GM12878 (cell line): ENCODE results near the gene PIK3C2B. TPM values are rescaled to one million over a fixed set of nuclear protein-coding genes. Genes with fewer than 3 reads are reported as not detected.
A peak's percentile ranks its signal among the peaks of the same experiment; 100 is the strongest.

Experiments
- BHLHE40 ChIP-seq, 2 experiments: fragments of 450-650 bp in 1 of 2; IDR thresholded peaks; 2 replicates each; pipeline ENCODE4 v1.6.1; 2011 to 2017; ENCODE audit warnings: low read depth in 2 of 2, borderline replicate concordance in 1 of 2, improper control_type of control experiment in 1 of 2, low read length in 1 of 2, mild to moderate bottlenecking in 1 of 2
- CBX3 ChIP-seq: fragments of 200-600 bp; sonication (generic); IDR thresholded peaks from 2 replicates; pipeline ENCODE4 v1.6.1; 2016; ENCODE audit warnings: low read depth, borderline replicate concordance
- CREM ChIP-seq: IDR thresholded peaks from 2 replicates; pipeline ENCODE4 v1.6.1; 2014; ENCODE audit warnings: antibody characterized with exemption, low read depth
- DPF2 ChIP-seq: fragments of 450-650 bp; IDR thresholded peaks from 2 replicates; pipeline ENCODE4 v1.6.1; 2017; ENCODE audit warnings: mild to moderate bottlenecking
- FOXM1 ChIP-seq: IDR thresholded peaks from 2 replicates; pipeline ENCODE4 v1.6.1; 2012; ENCODE audit warnings: low read depth, mild to moderate bottlenecking, inconsistent platforms, low read length, moderate library complexity
- GATAD2B ChIP-seq: fragments of 450-650 bp; conservative IDR thresholded peaks from 2 replicates; pipeline ENCODE4 v1.6.1; 2017; ENCODE audit warnings: low read depth, mild to moderate bottlenecking, moderate library complexity
- HDGF ChIP-seq: fragments of 450-650 bp; IDR thresholded peaks from 2 replicates; pipeline ENCODE4 v1.6.1; 2016; ENCODE audit warnings: antibody characterized with exemption
- IRF4 ChIP-seq: IDR thresholded peaks from 2 replicates; pipeline ENCODE4 v1.6.1; 2011; ENCODE audit warnings: low read depth, low read length
- KLF5 ChIP-seq: fragments of 450-650 bp; IDR thresholded peaks from 2 replicates; pipeline ENCODE4 v1.6.1; 2014; ENCODE audit warnings: mild to moderate bottlenecking; ENCODE audit not compliant: partially characterized antibody
- LARP7 ChIP-seq: fragments of 450-650 bp; IDR thresholded peaks from 2 replicates; pipeline ENCODE4 v1.6.1; 2017; ENCODE audit warnings: mild to moderate bottlenecking
- MEF2B ChIP-seq: fragments of 450-650 bp; IDR thresholded peaks from 2 replicates; pipeline ENCODE4 v1.6.1; 2018; ENCODE audit warnings: mild to moderate bottlenecking, moderate library complexity; ENCODE audit not compliant: partially characterized antibody, poor library complexity, severe bottlenecking
- MYC ChIP-seq: IDR thresholded peaks from 2 replicates; pipeline ENCODE4 v1.6.1; 2011; ENCODE audit warnings: mild to moderate bottlenecking, low read length, moderate library complexity, inconsistent platforms; ENCODE audit not compliant: insufficient read depth, insufficient replicate concordance, insufficient read length, severe bottlenecking
- NFIC ChIP-seq: IDR thresholded peaks from 2 replicates; pipeline ENCODE4 v1.6.1; 2012; ENCODE audit warnings: low read depth, mild to moderate bottlenecking, inconsistent platforms, low read length, moderate library complexity
- NR2F1 ChIP-seq: fragments of 450-650 bp; conservative IDR thresholded peaks from 2 replicates; pipeline ENCODE4 v1.6.1; 2017; ENCODE audit warnings: mild to moderate bottlenecking
- POLR2AphosphoS2 ChIP-seq: IDR thresholded peaks from 2 replicates; pipeline ENCODE4 v1.6.1; 2011; ENCODE audit warnings: low read depth, mild to moderate bottlenecking, low read length, improper control_type of control experiment, moderate library complexity
- RAD21 ChIP-seq: IDR thresholded peaks from 2 replicates; pipeline ENCODE4 v1.6.1; 2011; ENCODE audit warnings: mild to moderate bottlenecking, low read depth, low read length, moderate library complexity; ENCODE audit not compliant: insufficient read depth
- RUNX3 ChIP-seq: IDR thresholded peaks from 2 replicates; pipeline ENCODE4 v1.6.1; 2012; ENCODE audit warnings: low read length, inconsistent platforms
- YY1 ChIP-seq: IDR thresholded peaks from 2 replicates; pipeline ENCODE4 v1.6.1; 2011; ENCODE audit warnings: low read depth, mild to moderate bottlenecking, low read length
- ZNF24 ChIP-seq: fragments of 450-650 bp; IDR thresholded peaks from 2 replicates; pipeline ENCODE4 v1.6.1; 2017; ENCODE audit warnings: antibody characterized with exemption, mild to moderate bottlenecking
- polyA plus RNA-seq, 11 experiments: library from polyadenylated mRNA; depleted of rRNA in 4 of 11; unstranded in 6 of 11; stranded (reverse) in 5 of 11; fragments of >200 nt; fragmentation: Nextera tagmentation in 4 of 11; fragmentation: Illumina TruSeq in 1 of 11; extraction: Ambion mirVana in 4 of 11; extraction: Trizol in 1 of 11; gene quantifications; 1 replicate in 1 of 11; 2 replicates in 10 of 11; pipeline versions ENCODE4 v1.2.1 to v1.2.3, GENCODE V29; 2011 to 2016; ENCODE audit warnings: inconsistent platforms in 2 of 11, missing spikeins in 2 of 11, low read depth in 1 of 11
- total RNA-seq, 4 experiments: library from RNA; depleted of rRNA in 3 of 4; stranded (reverse); fragments of >200 nt in 3 of 4; fragmentation: Illumina TruSeq in 1 of 4; extraction: Trizol in 1 of 4; gene quantifications; 2 replicates each; pipeline versions ENCODE4 v1.2.1 to v1.2.3, GENCODE V29; 2013 to 2021
- TF ChIP-seq, protein P1 (sequence below): fragments of 450-650 bp; IDR thresholded peaks from 2 replicates; pipeline ENCODE4 v1.6.1; 2017; ENCODE audit warnings: antibody characterized with exemption, mild to moderate bottlenecking, moderate library complexity
- TF ChIP-seq, protein P2 (sequence below): fragments of 450-650 bp; IDR thresholded peaks from 2 replicates; pipeline ENCODE4 v1.6.1; 2016; ENCODE audit warnings: mild to moderate bottlenecking
- TF ChIP-seq, protein P3 (sequence below): IDR thresholded peaks from 2 replicates; pipeline ENCODE4 v1.6.1; 2012; ENCODE audit warnings: low read length, inconsistent platforms
- TF ChIP-seq, protein P4 (sequence below): fragments of 450-650 bp; IDR thresholded peaks from 2 replicates; pipeline ENCODE4 v1.6.1; 2017; ENCODE audit warnings: mild to moderate bottlenecking

PIK3C2B gene
- total and polyA plus RNA-seq, 10 of the 15 experiments (the other 5 are each of a cell fraction or from before 2014, with no cell fraction given): 2.2 to 38.1 (median 11.4) TPM

DNA sequence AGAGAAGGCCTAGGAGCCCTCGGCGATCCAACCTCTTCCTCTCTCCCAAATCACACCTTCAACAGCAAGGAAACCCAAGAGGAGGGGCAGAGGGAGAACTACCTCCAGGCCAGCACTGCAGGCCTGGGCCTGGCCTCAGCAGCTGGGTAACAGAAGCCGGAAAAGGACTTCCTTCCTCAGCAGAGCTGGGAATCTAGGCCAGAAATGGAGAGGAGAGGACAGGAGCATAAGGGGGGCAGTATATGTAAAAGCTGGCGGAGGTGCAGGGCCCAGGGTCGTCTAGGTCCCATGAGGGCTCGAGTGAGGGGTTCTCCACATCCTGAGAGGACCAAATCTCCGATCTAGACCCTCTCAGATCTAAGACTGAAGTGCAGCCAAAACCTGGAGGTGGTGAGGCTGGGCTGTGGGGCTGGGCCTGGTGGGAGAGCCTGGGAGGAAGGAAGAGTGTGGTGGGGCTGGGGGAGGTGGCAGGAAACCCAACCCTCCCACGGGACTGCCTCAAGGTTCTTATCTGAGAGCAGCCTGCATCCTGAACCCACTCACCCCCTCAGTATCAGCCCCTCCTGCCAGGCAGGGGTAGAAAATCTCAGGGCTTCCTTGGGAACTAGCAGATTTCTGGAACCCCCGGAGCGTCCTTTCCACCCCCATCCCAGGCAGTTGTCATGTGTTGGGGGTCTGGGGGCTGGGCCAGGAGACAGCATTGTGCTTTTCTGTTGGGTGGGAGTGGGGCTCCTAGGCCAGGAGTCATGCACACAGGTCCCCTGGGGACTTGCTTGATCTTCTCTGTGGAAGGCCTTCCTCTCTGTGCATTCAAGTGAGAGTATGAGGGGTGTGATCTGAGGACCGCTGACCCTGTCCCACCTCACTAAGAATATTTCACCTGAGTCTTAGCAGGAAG lies 33.0 kb downstream of the PIK3C2B start (continued):
- TF ChIP-seq, protein P1, sequence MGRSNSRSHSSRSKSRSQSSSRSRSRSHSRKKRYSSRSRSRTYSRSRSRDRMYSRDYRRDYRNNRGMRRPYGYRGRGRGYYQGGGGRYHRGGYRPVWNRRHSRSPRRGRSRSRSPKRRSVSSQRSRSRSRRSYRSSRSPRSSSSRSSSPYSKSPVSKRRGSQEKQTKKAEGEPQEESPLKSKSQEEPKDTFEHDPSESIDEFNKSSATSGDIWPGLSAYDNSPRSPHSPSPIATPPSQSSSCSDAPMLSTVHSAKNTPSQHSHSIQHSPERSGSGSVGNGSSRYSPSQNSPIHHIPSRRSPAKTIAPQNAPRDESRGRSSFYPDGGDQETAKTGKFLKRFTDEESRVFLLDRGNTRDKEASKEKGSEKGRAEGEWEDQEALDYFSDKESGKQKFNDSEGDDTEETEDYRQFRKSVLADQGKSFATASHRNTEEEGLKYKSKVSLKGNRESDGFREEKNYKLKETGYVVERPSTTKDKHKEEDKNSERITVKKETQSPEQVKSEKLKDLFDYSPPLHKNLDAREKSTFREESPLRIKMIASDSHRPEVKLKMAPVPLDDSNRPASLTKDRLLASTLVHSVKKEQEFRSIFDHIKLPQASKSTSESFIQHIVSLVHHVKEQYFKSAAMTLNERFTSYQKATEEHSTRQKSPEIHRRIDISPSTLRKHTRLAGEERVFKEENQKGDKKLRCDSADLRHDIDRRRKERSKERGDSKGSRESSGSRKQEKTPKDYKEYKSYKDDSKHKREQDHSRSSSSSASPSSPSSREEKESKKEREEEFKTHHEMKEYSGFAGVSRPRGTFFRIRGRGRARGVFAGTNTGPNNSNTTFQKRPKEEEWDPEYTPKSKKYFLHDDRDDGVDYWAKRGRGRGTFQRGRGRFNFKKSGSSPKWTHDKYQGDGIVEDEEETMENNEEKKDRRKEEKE: no peak
- TF ChIP-seq MYC (no peak), MEF2B (peak; percentile 94), ZNF24 (no peak), RUNX3 (peak; percentile 88), CREM (no peak), NFIC (peak; percentile 51; the same call in 1 of the 2 replicates), DPF2 (peak; percentile 63; the same call in 1 of the 2 replicates), LARP7 (peak; percentile 49; the same call in 1 of the 2 replicates), HDGF (no peak), CBX3 (no peak), KLF5 (no peak), POLR2AphosphoS2 (no peak), FOXM1 (peak; percentile 33; the same call in 1 of the 2 replicates), IRF4 (no peak), BHLHE40 (IDR thresholded peaks at IDR 0.05; ENCODE audit: borderline replicate concordance in 1 of 2, low read depth in 2 of 2, low read length in 1 of 2) (no peak; a peak in 1 of 4 replicates), YY1 (no peak), NR2F1 (0 out of 2 replicates have a peak, but pooled peaks have one; percentile 42), GATAD2B (peak; percentile 56; the same call in 1 of the 2 replicates), RAD21 (no peak)
- TF ChIP-seq, protein P2, sequence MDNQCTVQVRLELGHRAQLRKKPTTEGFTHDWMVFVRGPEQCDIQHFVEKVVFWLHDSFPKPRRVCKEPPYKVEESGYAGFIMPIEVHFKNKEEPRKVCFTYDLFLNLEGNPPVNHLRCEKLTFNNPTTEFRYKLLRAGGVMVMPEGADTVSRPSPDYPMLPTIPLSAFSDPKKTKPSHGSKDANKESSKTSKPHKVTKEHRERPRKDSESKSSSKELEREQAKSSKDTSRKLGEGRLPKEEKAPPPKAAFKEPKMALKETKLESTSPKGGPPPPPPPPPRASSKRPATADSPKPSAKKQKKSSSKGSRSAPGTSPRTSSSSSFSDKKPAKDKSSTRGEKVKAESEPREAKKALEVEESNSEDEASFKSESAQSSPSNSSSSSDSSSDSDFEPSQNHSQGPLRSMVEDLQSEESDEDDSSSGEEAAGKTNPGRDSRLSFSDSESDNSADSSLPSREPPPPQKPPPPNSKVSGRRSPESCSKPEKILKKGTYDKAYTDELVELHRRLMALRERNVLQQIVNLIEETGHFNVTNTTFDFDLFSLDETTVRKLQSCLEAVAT: no peak
- TF ChIP-seq, protein P3, sequence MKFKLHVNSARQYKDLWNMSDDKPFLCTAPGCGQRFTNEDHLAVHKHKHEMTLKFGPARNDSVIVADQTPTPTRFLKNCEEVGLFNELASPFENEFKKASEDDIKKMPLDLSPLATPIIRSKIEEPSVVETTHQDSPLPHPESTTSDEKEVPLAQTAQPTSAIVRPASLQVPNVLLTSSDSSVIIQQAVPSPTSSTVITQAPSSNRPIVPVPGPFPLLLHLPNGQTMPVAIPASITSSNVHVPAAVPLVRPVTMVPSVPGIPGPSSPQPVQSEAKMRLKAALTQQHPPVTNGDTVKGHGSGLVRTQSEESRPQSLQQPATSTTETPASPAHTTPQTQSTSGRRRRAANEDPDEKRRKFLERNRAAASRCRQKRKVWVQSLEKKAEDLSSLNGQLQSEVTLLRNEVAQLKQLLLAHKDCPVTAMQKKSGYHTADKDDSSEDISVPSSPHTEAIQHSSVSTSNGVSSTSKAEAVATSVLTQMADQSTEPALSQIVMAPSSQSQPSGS: no peak
- TF ChIP-seq, protein P4, sequence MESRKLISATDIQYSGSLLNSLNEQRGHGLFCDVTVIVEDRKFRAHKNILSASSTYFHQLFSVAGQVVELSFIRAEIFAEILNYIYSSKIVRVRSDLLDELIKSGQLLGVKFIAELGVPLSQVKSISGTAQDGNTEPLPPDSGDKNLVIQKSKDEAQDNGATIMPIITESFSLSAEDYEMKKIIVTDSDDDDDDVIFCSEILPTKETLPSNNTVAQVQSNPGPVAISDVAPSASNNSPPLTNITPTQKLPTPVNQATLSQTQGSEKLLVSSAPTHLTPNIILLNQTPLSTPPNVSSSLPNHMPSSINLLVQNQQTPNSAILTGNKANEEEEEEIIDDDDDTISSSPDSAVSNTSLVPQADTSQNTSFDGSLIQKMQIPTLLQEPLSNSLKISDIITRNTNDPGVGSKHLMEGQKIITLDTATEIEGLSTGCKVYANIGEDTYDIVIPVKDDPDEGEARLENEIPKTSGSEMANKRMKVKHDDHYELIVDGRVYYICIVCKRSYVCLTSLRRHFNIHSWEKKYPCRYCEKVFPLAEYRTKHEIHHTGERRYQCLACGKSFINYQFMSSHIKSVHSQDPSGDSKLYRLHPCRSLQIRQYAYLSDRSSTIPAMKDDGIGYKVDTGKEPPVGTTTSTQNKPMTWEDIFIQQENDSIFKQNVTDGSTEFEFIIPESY: no peak
